ENCODE results near the gene EPB41L4B.

GRCh38 chr9:109193974-109194556, 126.8 kb downstream of the EPB41L4B start:
- TF ChIP-seq CTCF (IDR thresholded peaks at IDR 0.05) (no peak), POLR2A (IDR thresholded peaks at IDR 0.05) (no peak)
